Stimulated activated CD4-positive, alpha-beta T cell treated with anti-CD3 and anti-CD28 coated beads, Interleukin-15, amount 100 ng/mL, for 24 hours (primary cell): ENCODE measurements around the gene IQCM.

ENCODE experiments used
- DNase-seq: peaks from one replicate; pipeline ENCODE4 v3.0.0-alpha.2; 2020

Gene IQCM

DNA sequence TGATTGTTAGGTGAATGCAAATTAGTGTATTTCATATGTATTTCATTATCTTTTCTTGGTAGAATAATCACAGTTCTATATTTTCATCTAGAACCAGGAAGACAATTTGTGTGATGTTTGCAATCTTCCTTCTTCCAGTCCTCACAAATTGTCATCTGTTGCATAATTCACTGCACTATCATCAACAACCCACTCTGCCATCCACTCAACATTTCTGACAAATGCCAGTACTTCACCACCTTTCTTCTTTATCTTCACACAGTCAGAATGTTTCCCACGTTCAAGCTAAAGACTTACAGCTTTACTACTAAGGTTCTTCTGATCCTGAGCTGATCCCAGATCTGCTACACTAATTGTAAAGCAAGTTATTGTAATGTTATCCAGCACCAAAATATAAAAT lies 107.8 kb downstream of the IQCM start:
- no peak for DNase-seq

- no peak for DNase-seq
Observed at GRCh38 chr4:149706942-149707341, 108.7 kb downstream of the IQCM start.

DNA sequence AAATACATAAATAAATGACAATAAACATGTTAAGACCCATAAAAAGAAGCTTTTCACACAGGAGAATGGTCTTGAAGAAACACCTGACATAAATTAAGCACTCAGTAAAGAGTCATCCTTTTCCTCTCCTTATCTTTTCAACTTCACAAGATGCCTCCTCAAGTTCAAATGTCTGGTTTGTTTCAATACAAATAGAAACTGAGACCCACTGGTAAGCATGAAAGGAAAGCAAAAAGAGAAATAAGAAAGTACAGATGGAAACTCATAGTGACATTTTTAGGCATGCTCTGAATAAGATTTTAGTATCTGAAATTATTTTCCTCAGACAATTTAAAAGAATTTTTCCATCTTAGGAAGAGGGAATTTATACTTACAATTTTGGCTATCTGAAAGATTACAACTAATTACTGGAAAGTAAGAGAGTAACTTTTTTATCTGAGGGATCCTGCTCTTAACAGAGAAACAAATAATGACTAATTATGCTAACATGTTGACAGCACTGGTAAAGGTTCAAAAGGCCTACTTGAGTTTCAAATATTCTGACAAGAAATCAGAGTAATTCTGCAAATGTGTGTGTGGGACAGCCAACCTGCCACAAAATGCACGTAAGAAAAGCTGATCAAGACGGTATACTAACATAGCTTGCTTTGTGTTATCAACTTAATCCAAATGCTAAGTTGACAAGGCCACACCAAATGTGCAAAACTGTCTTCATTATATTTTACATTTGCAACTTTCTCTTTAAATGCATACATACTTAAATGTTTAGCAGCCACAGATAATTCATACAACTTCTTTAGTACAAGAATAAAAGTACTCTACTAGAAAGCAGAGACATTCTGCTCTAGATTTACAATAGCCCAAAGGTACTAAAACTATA lies 113.0 kb downstream of the IQCM start:
- DNase-seq: no peak

DNA sequence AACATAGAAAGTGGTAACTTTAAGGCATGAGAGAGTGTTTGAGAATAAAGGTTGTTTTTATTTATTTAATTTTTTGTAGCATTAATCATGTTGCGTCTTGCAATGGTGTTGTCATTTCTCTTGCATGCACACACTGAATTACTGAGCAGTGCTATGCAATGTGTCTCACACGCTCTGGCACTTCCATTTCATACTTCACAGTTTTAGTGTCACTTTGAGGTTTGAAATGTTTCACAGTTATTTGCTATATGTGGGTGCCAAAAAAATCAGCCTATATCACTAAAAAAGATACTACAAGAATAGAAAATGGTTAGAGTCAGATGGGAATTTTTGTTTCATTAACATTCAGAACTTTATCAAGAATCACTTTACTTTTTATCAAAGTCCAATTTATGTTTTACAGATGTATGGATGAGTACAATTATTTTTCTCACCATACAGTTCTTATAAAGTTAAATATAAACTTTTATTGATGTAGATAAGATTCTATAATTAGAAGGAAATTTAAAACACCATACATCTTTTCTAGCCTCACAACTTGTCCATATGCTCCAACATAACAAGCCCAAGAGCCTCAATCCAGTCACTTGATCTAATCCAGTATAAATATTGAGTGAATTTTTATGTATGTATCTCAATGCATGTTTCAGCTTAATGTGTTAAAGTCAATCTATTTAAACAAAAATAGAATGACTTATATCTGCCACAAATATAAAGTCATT lies 114.0 kb downstream of the IQCM start:
- DNase-seq: no peak

DNA sequence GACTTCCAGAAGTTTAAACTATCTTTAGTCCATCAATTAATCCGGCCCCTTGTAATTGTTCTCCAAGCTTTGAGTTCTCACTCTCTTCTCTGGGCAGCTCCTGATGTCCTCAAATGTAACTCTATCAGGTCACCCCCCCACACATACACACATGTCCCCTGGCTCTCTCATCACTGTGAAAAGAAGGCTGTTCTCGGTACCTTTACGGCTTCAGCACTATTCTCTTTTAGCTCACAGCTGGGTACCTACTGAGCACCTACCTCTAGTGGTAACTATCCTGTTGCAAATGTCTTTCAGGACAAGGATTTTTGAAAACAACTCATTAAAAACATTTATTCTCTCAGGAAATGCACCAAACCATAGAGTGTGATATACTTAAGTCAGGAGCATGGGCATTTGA lies 115.4 kb downstream of the IQCM start:
- DNase-seq: no peak

GRCh38 chr4:149699642-149700041 lies 116.0 kb downstream of the IQCM start:
- DNase-seq: no peak

DNA sequence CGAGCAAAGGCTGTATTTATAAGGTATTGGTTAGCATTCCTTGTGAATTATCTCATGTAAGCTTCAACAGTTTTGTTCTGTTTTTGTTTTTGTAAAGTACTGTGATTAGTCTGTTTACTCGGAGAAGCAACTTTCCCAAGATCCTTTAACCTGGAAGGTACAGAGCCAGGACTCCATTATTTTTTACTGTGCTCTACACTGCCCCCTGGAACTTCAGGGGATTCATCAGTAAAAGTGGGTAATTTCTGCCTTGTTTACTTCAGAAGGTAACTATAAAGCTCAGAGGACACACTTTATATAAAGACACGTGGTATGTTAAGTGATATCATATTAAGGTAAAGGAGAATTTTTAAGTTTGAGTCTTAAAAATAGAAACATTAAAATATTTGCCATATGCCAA lies 124.9 kb downstream of the IQCM start:
- no peak for DNase-seq

DNA sequence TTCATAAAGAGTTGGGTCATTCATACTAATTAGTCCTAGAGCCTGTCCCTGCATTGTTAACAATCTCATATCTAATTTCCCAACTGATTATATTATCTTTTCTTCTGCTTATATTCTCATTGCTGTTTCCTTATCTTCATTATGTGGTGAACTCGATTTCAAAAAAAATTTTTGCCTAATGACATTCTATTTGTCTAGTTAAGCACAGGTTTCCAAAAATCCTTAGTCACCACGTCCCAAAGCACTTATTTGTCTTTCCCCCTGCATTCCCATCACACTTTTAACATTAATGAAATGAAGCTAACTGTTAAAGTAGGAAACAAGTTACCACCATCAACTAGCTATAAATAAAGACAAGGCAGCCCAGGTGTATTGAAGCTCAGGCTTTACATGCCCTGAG lies 131.1 kb downstream of the IQCM start:
- no peak for DNase-seq

DNA sequence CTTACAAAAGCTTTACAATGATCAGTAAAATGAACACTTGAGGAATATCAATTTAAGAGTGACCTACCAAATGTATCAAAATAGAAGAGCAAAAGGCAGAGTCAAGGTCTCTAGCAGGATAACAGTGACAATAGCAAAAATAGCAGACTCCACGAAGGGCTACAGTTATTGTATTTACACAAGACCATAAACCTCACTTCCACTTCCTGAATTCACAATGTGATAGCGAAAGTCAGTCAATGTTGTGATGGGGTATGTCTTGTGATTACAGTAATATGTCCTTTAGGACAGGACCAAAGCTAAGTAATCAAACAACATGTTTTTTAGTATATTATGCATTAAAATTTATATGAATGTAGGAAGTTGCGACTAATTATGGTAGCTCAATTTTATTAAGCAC lies 139.6 kb downstream of the IQCM start:
- DNase-seq: no peak

- DNase-seq: no peak
Observed at GRCh38 chr4:149645790-149646189, 169.9 kb downstream of the IQCM start.

DNA sequence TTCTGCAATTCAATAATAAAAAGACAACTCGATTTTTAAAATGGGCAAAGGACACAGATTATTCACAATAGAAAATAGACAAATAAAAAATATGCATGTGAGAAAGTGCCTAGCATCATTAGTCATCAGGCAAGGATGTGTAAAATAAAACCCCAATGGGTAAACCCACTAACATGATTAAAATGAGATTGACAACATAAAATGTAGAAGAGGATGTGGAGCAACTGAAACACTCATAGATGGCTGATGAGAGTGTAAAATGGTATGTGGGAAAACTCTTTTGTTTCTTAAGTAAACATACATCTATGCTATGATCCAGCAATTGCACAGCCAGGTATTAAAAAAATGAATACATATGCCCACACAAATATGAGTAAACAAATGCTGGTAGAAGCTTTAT lies 177.6 kb downstream of the IQCM start:
- DNase-seq: no peak

GRCh38 chr4:149634368-149634767 lies 181.3 kb downstream of the IQCM start:
- no peak for DNase-seq

- DNase-seq: no peak
Observed at GRCh38 chr4:149631629-149632028, 184.0 kb downstream of the IQCM start.

- no peak for DNase-seq
Observed at GRCh38 chr4:149630064-149630463, 185.6 kb downstream of the IQCM start.

- DNase-seq: no peak
Observed at GRCh38 chr4:149605601-149606378, 209.9 kb downstream of the IQCM start.

GRCh38 chr4:149604827-149605226 lies 210.8 kb downstream of the IQCM start:
- no peak for DNase-seq

GRCh38 chr4:149595500-149595899 lies 220.1 kb downstream of the IQCM start:
- no peak for DNase-seq

- DNase-seq: no peak
Observed at GRCh38 chr4:149589826-149590225, 225.8 kb downstream of the IQCM start.

DNA sequence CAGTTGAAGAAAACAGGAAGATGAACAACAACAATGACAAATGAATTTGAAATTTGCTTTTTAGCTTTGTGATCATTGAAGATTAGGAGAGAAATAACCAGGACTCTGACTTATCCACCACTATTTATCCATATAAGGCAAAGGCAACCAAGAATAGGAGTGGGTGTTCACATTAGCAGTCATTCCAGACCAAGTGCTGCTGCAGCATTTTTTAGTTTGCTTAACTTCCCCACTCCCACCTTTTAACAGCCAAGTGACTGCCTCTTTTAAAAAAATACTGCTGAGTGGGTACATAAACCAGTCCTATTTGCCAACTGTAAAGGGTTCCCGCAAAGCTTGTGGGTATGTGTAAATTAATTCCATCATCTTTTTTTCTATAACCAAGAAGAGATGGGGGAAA lies 230.9 kb downstream of the IQCM start:
- no peak for DNase-seq

DNA sequence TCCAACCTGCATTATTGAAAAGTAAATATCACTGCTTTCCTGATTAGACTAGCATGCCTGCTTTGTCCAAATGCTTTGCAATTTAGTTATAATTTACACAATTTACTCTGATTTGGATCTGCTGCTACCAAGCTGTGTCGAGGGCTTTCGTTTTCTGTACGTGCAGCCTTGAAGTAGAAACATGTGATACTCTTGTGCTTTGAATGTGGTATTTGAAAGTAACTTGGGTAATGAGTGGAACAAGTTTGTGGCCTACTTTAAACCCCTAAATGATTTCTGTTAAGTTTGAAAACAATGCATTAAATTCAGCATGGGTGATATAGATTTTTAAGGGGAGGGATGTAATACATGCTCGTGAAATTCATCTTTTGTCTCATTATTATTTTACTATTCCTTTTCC lies 240.7 kb downstream of the IQCM start:
- DNase-seq: no peak

DNA sequence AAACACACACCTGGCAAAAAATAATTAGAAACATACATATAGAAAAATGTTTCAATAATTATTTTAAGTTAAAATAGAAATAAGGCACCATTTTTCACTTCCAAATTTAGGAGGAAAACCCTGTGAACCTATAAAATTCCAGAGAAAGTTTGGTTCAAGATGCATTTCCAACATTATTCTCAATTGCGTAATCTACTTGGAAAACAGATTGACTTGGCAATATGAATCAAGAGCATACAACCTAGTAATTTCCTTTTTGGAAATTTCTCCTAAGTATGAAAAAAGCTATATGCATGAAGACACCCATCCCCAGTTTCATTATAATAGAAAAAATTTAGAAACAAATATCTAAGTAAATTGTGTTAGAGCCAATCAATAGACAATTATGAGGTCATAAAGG lies 242.9 kb downstream of the IQCM start:
- no peak for DNase-seq

DNA sequence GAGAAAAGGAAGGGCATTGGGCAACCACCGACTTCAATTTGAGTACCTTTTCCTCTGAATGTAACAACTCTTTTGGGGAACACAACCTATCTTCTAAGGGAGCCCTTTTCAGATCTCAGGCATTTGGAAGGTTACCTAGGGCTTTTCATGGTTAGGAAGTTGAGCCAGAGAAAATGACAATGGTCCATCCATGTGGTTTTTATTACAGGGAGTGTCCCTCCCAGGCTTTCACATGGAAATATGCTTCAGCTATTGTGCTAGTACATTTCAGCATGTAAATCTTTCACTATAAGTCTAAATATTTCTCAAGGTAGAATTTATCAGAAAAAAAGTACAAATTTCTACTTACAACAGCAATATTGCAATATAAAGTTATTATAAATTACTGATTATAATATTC lies 259.8 kb downstream of the IQCM start:
- DNase-seq: no peak

DNA sequence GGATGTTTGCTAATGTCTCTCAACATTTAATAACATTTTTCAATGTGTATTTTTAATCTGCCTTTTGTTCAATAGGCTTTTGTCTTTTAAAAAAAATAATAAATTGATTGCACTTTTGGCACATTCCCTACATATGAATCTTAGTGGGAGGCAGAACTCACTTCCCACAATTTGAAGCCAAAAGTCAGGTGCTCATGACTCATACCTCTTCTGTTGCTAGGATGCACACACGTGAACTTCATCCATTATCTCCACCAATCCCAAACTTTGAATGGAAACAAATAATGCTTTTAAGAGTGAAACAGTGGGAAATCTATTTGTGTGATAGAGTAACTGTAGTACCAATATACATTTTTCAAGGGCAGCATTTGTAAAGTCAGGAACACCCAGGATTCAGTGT lies 260.5 kb downstream of the IQCM start:
- no peak for DNase-seq
